Thyroid gland (tissue), 4 donors: ENCODE measurements around the gene GRIP2. TPM values are rescaled to one million over a fixed set of nuclear protein-coding genes. Genes with fewer than 3 reads are reported as not detected.
A peak's percentile ranks its signal among the peaks of the same experiment; 100 is the strongest.

ENCODE experiments used
- DNase-seq, 2 donors: peaks; one replicate each; pipeline ENCODE4 v3.0.0-alpha.2; 2019
- H3K27ac ChIP-seq, 3 donors: fragments of 200-600 bp; sonication (generic); 1 replicate in 2 of 3; 2 replicates in 1 of 3; pipeline ENCODE4 v1.5.1; 2016 to 2019; ENCODE audit warnings: mild to moderate bottlenecking in 1 of 3, moderate library complexity in 1 of 3
- H3K27me3 ChIP-seq: fragments of 200-600 bp; sonication (generic); one replicate; pipeline ENCODE4 v1.5.1; 2019
- H3K36me3 ChIP-seq, 2 donors: fragments of 200-600 bp; sonication (generic); one replicate each; pipeline ENCODE4 v1.5.1; 2016 to 2019
- H3K4me1 ChIP-seq, 2 donors: fragments of 200-600 bp; sonication (generic); one replicate each; pipeline ENCODE4 v1.5.1; 2017 to 2019
- H3K4me3 ChIP-seq, 3 donors: fragments of 200-600 bp; sonication (generic); replicated peaks in 1 of 3; 1 replicate in 2 of 3; 2 replicates in 1 of 3; pipeline ENCODE4 v1.5.1; 2016; ENCODE audit warnings: mild to moderate bottlenecking in 1 of 3
- H3K9me3 ChIP-seq: fragments of 200-600 bp; sonication (generic); one replicate; pipeline ENCODE4 v1.5.1; 2017
- CTCF ChIP-seq, 6 experiments: fragments of 200-600 bp in 3 of 6; fragments of 450-650 bp in 3 of 6; sonication (generic) in 3 of 6; IDR thresholded peaks; one replicate each; pipeline ENCODE4 v1.5.1; 2016 to 2019; ENCODE audit warnings: antibody characterized with exemption in 6 of 6, mild to moderate bottlenecking in 2 of 6, inconsistent platforms in 1 of 6, moderate library complexity in 1 of 6
- POLR2A ChIP-seq, 2 donors: fragments of 450-650 bp; IDR thresholded peaks; one replicate each; pipeline ENCODE4 v1.6.1; 2017; ENCODE audit warnings: antibody characterized with exemption in 2 of 2, mild to moderate bottlenecking in 2 of 2, moderate library complexity in 1 of 2
- WGBS, 2 donors: methylation state at CpG; one replicate each; pipeline ENCODE4 v1.1.5; 2017; 5-methylcytosine and 5-hydroxymethylcytosine counted together
- intact Hi-C: fragments of 100-400 bp; cut with DNase I; formaldehyde crosslinking; loops from one replicate; pipeline ENCODE4 v1.15.1; 2023
- total RNA-seq, 4 donors: library from RNA; depleted of rRNA; stranded (reverse); fragments of >200 nt; gene quantifications; one replicate each; pipeline ENCODE4 v1.2.3, GENCODE V29; 2016

GRIP2 gene
- total RNA-seq, 4 donors from 2014 or later, result 0.22 to 0.44 (median 0.39) TPM

- Histone ChIP-seq H3K27me3 (no peaks in the 10 kb centered on the region), H3K9me3 (no peaks in the 10 kb centered on the region), H3K4me1 (peaks cover 16 to 31% of the 10 kb centered on the region in 2 donors), H3K4me3 (no peak overlapping the region), H3K36me3 (peaks cover 19 to 21% of the 10 kb centered on the region in 2 donors), H3K27ac (no peak overlapping the region)
- WGBS, 2 donors, result 93% methylated on average over 13 of the region's 13 CpGs
- intact Hi-C loops, result no loop called here
- DNase-seq, result no peak
- TF ChIP-seq CTCF (IDR thresholded peaks at IDR 0.05) (no peak), POLR2A (IDR thresholded peaks at IDR 0.05) (no peak)
These were observed 65.6 kb downstream of the GRIP2 start for GRCh38 chr3:14474363-14475081.

- TF ChIP-seq CTCF (IDR thresholded peaks at IDR 0.05) (no peak), POLR2A (IDR thresholded peaks at IDR 0.05) (no peak)
These were observed 66.7 kb downstream of the GRIP2 start for GRCh38 chr3:14473411-14473891.

GRCh38 chr3:14472471-14473351, 67.4 kb downstream of the GRIP2 start:
- DNase-seq, result peak; percentile 95 to 96
- Histone ChIP-seq H3K27ac (peak overlapping the region; percentile 84 to 91 (median 86)), H3K27me3 (no peaks in the 10 kb centered on the region), H3K9me3 (no peaks in the 10 kb centered on the region), H3K36me3 (peaks cover 11 to 13% of the 10 kb centered on the region in 2 donors), H3K4me3 (no peak overlapping the region), H3K4me1 (peaks cover 16 to 31% of the 10 kb centered on the region in 2 donors)
- intact Hi-C loops, result no loop called here
- peak in 1 of 6 experiments; percentile 16 for TF ChIP-seq CTCF (IDR thresholded peaks at IDR 0.05)
- TF ChIP-seq POLR2A (IDR thresholded peaks at IDR 0.05), result peak in 1 of 2 donors; percentile 44
- 60 to 68% methylated on average over 17 to 20 of the region's 22 CpGs for WGBS, 2 donors

More at GRCh38 chr3:14473411-14473891, 66.7 kb downstream of the GRIP2 start:
- H3K4me1 ChIP-seq, result peaks cover 16 to 31% of the 10 kb centered on the region in 2 donors
- H3K4me3 ChIP-seq, result no peak overlapping the region
- intact Hi-C loops, result no loop called here
- H3K27ac ChIP-seq, result peak overlapping the region; percentile 57 to 86 (median 84)
- DNase-seq, result no peak
- no peaks in the 10 kb centered on the region for H3K9me3 ChIP-seq
- WGBS, 2 donors, result 85 to 92% methylated on average over 7 of the region's 7 CpGs
- peaks cover 15 to 18% of the 10 kb centered on the region in 2 donors for H3K36me3 ChIP-seq
- H3K27me3 ChIP-seq, result no peaks in the 10 kb centered on the region

GRCh38 chr3:14471690-14472089, 68.5 kb downstream of the GRIP2 start:
- Histone ChIP-seq H3K4me1 (peaks cover 16 to 31% of the 10 kb centered on the region in 2 donors), H3K36me3 (peaks cover 5 to 6% of the 10 kb centered on the region in 2 donors), H3K27ac (peak overlapping the region; percentile 84 to 91 (median 86)), H3K27me3 (no peaks in the 10 kb centered on the region), H3K4me3 (no peak overlapping the region), H3K9me3 (no peaks in the 10 kb centered on the region)
- no peak for TF ChIP-seq CTCF (IDR thresholded peaks at IDR 0.05)
- TF ChIP-seq POLR2A (IDR thresholded peaks at IDR 0.05), result no peak
- intact Hi-C loops, result no loop called here
- no peak for DNase-seq
- 88 to 91% methylated on average over 8 to 10 of the region's 10 CpGs for WGBS, 2 donors
